PFSK-1 (cell line): ENCODE data around the gene SERPINB1.

Source experiments
- FOXP2 ChIP-seq: optimal IDR thresholded peaks from 2 replicates; pipeline ENCODE3; 2011; ENCODE audit warnings: borderline replicate concordance, control low read depth, inconsistent platforms; ENCODE audit not compliant: insufficient read depth; ENCODE audit errors: extremely low read length, extremely low read depth
- POLR2AphosphoS5 ChIP-seq: IDR thresholded peaks from 2 replicates; pipeline ENCODE4 v1.6.1; 2012; ENCODE audit warnings: low read depth, mild to moderate bottlenecking, control low read depth, low read length, moderate library complexity
- SIN3A ChIP-seq: IDR thresholded peaks from 2 replicates; pipeline ENCODE4 v1.6.1; 2012; ENCODE audit warnings: mild to moderate bottlenecking, low read length, moderate library complexity, borderline replicate concordance; ENCODE audit not compliant: insufficient read depth
- TAF1 ChIP-seq: IDR thresholded peaks from 2 replicates; pipeline ENCODE4 v1.6.1; 2012; ENCODE audit warnings: low read length, control low read depth, borderline replicate concordance; ENCODE audit not compliant: insufficient read depth
- TF ChIP-seq, protein P1 (sequence below), 2 experiments: IDR thresholded peaks; 2 replicates each; pipeline versions ENCODE4 v1.6.1 to v1.8.0; 2011 to 2012; ENCODE audit warnings: low read depth in 2 of 2, low read length in 2 of 2, control low read depth in 1 of 2, inconsistent platforms in 1 of 2, mild to moderate bottlenecking in 1 of 2, moderate library complexity in 1 of 2; ENCODE audit not compliant: insufficient read depth in 1 of 2

DNA sequence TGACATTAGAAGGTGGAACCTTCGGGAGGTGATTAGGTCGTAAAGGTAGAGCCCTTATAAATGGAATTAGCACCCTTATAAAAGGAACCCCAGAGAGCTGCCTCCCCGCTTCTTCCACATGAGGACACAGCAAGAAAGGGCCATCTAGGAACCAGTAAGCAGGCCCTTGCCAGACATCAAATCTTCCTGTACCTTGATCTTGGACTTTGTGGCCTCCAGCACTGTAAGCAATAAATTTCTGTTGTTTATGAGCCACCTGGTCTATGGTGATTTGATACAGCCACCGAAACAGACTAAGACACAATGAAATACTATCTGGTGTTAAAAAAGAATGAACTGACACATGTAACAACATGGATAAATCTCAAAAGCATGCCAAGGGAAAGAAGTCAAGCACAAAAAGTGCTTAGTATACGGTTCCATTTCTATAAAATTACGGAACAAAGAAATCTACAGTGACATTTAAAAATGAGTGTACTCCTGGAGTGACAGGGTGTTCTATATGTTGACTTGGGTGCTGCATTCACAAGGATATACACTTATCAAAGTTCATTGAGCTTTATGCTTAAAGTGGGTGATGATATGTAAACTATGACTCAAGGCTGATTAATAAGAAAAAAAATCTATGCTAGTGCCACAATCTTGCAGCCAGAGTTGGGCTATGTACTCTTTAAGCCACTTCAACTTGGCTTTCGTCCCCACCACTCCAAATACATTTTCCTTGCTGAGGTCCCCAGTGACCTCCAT is 18.4 kb downstream of the SERPINB1 start:
- TF ChIP-seq TAF1 (no peak), POLR2AphosphoS5 (no peak), SIN3A (no peak), FOXP2 (no peak)
- TF ChIP-seq, protein P1, sequence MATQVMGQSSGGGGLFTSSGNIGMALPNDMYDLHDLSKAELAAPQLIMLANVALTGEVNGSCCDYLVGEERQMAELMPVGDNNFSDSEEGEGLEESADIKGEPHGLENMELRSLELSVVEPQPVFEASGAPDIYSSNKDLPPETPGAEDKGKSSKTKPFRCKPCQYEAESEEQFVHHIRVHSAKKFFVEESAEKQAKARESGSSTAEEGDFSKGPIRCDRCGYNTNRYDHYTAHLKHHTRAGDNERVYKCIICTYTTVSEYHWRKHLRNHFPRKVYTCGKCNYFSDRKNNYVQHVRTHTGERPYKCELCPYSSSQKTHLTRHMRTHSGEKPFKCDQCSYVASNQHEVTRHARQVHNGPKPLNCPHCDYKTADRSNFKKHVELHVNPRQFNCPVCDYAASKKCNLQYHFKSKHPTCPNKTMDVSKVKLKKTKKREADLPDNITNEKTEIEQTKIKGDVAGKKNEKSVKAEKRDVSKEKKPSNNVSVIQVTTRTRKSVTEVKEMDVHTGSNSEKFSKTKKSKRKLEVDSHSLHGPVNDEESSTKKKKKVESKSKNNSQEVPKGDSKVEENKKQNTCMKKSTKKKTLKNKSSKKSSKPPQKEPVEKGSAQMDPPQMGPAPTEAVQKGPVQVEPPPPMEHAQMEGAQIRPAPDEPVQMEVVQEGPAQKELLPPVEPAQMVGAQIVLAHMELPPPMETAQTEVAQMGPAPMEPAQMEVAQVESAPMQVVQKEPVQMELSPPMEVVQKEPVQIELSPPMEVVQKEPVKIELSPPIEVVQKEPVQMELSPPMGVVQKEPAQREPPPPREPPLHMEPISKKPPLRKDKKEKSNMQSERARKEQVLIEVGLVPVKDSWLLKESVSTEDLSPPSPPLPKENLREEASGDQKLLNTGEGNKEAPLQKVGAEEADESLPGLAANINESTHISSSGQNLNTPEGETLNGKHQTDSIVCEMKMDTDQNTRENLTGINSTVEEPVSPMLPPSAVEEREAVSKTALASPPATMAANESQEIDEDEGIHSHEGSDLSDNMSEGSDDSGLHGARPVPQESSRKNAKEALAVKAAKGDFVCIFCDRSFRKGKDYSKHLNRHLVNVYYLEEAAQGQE (IDR thresholded peaks at IDR 0.05; ENCODE audit: insufficient read depth in 1 of 2, low read depth in 2 of 2, low read length in 2 of 2) = no peak
